HEK293 (cell line): ENCODE data around the gene PPP4R1.

ENCODE experiments used
- YY1 ChIP-seq: fragments of 450-650 bp; formaldehyde crosslinking; IDR thresholded peaks from 2 replicates; pipeline ENCODE4 v1.5.1; 2018; ENCODE audit warnings: missing biosample characterization, missing genetic modification characterization
- ZNF423 ChIP-seq: fragments of 450-650 bp; formaldehyde crosslinking; IDR thresholded peaks from 2 replicates; pipeline ENCODE4 v1.5.1; 2016; ENCODE audit warnings: missing biosample characterization, missing genetic modification characterization
- TF ChIP-seq, protein P1 (sequence below): fragments of 450-650 bp; formaldehyde crosslinking; IDR thresholded peaks from 2 replicates; pipeline ENCODE4 v1.5.1; 2016; ENCODE audit warnings: missing biosample characterization, missing genetic modification characterization
- TF ChIP-seq, protein P2 (sequence below): fragments of 450-650 bp; formaldehyde crosslinking; IDR thresholded peaks from 2 replicates; pipeline ENCODE4 v1.5.1; 2016; ENCODE audit warnings: missing biosample characterization, missing genetic modification characterization

- TF ChIP-seq, protein P1, sequence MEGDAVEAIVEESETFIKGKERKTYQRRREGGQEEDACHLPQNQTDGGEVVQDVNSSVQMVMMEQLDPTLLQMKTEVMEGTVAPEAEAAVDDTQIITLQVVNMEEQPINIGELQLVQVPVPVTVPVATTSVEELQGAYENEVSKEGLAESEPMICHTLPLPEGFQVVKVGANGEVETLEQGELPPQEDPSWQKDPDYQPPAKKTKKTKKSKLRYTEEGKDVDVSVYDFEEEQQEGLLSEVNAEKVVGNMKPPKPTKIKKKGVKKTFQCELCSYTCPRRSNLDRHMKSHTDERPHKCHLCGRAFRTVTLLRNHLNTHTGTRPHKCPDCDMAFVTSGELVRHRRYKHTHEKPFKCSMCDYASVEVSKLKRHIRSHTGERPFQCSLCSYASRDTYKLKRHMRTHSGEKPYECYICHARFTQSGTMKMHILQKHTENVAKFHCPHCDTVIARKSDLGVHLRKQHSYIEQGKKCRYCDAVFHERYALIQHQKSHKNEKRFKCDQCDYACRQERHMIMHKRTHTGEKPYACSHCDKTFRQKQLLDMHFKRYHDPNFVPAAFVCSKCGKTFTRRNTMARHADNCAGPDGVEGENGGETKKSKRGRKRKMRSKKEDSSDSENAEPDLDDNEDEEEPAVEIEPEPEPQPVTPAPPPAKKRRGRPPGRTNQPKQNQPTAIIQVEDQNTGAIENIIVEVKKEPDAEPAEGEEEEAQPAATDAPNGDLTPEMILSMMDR (tag by site-specific recombination), result no peak
- TF ChIP-seq YY1 (tag by site-specific recombination), result no peak
- no peak for TF ChIP-seq ZNF423 (tag by site-specific recombination)
- TF ChIP-seq, protein P2, sequence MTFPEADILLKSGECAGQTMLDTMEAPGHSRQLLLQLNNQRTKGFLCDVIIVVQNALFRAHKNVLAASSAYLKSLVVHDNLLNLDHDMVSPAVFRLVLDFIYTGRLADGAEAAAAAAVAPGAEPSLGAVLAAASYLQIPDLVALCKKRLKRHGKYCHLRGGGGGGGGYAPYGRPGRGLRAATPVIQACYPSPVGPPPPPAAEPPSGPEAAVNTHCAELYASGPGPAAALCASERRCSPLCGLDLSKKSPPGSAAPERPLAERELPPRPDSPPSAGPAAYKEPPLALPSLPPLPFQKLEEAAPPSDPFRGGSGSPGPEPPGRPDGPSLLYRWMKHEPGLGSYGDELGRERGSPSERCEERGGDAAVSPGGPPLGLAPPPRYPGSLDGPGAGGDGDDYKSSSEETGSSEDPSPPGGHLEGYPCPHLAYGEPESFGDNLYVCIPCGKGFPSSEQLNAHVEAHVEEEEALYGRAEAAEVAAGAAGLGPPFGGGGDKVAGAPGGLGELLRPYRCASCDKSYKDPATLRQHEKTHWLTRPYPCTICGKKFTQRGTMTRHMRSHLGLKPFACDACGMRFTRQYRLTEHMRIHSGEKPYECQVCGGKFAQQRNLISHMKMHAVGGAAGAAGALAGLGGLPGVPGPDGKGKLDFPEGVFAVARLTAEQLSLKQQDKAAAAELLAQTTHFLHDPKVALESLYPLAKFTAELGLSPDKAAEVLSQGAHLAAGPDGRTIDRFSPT (tag by site-specific recombination), result no peak
These were observed 106.7 kb downstream of the PPP4R1 start for GRCh38 chr18:9507565-9508088.
